HFF-Myc (cell line): ENCODE results near the gene PRDM15.

Experiments used
- DNase-seq: peaks from one replicate; pipeline ENCODE4 v3.0.0-alpha.2; 2011; ENCODE audit warnings: low read depth; ENCODE audit errors: extremely low read depth
- H3K4me3 ChIP-seq: replicated peaks from 2 replicates; pipeline ENCODE4 v1.5.1; 2011; ENCODE audit warnings: low read depth, mild to moderate bottlenecking, control low read depth, low read length
- TF ChIP-seq, protein P1 (sequence below): IDR thresholded peaks from 2 replicates; pipeline ENCODE4 v1.5.1; 2012; ENCODE audit warnings: mild to moderate bottlenecking, low read depth, low read length, control low read depth; ENCODE audit errors: missing control alignments

PRDM15 gene

DNA sequence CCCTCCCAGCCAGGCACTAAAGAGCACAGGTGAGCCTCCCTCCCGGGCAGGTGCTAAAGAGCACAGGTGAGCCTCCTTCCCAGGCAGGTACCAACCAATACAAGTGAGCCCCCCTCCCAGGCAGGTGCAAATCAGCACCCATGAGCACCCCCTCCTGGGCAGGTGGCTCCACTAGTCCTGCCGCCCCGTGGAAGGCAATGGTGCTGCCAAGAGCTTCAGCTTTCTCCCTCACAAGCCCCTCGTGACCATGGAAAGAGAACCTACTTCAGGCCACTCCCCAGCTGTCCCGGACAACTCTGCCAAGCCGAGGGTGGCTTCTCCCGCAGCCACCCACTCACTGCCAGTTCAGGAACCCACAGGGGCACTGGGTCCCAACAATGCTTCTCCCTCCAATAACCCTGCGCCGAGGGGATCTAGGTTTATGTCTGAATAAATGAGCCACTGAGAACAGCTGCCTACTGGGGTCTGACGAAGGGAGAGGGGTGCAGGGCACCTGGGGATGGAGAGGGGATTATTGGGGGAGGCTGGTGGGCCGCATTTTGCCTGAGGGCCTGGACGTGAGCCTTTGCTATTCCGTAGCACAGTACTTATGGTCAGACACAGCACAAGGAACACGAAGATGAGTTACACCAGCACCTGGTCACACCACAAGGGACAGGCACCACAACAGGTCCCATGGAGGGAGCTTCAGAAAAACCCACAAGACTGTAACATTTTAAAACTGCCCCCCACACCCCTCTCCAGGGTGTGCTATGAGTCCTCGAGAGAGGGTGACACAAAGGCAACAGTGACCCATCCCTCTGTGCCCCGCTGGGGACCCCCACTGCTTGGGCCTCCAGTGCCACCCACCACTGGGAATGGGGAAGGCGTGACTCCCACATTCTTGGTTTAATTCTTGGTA lies 46.3 kb downstream of the PRDM15 start:
- TF ChIP-seq, protein P1, sequence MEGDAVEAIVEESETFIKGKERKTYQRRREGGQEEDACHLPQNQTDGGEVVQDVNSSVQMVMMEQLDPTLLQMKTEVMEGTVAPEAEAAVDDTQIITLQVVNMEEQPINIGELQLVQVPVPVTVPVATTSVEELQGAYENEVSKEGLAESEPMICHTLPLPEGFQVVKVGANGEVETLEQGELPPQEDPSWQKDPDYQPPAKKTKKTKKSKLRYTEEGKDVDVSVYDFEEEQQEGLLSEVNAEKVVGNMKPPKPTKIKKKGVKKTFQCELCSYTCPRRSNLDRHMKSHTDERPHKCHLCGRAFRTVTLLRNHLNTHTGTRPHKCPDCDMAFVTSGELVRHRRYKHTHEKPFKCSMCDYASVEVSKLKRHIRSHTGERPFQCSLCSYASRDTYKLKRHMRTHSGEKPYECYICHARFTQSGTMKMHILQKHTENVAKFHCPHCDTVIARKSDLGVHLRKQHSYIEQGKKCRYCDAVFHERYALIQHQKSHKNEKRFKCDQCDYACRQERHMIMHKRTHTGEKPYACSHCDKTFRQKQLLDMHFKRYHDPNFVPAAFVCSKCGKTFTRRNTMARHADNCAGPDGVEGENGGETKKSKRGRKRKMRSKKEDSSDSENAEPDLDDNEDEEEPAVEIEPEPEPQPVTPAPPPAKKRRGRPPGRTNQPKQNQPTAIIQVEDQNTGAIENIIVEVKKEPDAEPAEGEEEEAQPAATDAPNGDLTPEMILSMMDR = no peak
- DNase-seq = no peak
- no peak overlapping the region for H3K4me3 ChIP-seq

DNA sequence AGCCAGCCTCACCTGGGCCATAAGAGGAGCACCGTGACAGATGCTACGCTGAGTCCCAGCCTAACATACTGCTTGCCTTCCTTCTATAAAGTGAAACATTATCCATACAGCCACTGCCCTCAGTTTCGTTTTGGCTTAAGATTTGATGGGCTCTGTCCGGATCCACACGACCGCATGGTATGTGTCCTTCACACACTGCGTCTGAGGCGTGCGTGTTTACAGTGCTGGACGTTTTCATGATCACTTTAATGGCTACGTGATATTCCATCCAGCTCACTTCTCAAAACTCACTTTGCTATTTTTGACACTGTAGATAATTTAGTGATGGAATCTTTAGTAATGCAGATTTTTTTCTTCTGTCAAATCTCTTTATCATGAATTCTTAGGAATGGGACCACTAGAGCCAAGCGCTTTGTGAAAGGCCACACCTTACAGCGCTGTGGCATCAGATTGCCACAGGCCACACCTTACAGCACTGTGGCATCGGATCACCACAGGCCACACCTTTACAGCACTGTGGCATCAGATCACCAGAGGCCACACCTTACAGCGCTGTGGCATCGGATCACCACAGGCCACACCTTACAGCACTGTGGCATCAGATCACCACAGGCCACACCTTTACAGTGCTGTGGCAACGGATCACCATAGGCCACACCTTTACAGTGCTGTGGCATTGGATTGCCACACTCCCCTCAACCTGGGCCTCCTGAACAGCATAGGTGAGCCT lies 47.1 kb downstream of the PRDM15 start:
- no peak for DNase-seq
- TF ChIP-seq, protein P1 = no peak
- no peak overlapping the region for H3K4me3 ChIP-seq

DNA sequence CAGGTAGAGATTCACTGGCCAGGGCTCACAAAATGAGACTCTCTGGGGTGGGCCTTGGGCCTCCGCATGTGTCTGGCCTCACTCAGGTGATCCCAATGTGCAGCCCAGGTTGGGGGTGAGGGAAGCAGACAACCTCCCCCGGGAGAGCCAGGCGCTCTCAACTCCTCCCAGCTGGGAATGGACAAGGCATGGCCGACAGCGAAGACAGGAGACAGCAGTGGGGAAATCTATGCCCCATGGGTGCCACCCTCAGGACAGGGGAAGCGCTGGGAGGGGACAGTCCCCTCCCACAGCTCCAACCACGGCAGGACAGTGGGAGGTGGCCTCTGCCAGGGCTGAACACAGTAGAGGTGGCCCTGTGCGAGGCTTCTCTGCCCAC lies 47.7 kb downstream of the PRDM15 start:
- no peak overlapping the region for H3K4me3 ChIP-seq
- no peak for DNase-seq
- TF ChIP-seq, protein P1 = no peak

DNA sequence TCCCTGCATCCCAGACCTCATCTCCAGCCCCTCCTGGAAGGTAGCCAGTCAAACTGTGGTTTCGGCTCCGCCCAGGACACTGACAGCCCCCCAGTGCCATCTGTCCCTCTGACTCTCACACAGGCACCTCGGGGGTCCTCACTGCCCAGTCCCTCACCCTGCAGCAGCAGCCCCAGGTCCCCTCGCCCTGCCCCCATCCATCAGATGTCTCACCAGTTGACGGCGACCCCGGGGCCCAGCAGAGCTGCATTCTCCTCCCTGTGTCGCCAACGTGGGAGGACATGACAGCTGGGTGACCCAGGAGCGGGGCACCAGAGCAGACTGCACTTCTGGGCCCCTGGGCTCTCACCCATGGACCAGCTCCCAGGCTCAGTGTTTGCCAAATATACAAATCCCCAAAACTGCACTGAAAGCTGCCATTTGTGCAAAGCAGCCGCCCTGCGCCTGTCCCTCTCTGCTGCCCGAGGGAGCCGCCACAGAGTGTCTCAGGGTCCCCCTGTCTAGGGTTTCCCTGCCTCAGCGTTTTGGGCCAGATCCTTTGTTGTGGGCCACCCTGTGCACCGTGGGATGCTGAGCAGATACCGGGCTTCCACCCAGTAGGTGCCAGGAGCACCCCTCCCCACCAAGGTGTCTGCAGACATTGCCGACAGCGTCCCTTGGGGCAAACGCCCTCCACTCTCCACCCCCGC lies 48.2 kb downstream of the PRDM15 start:
- TF ChIP-seq, protein P1 = no peak
- H3K4me3 ChIP-seq = no peak overlapping the region

DNA sequence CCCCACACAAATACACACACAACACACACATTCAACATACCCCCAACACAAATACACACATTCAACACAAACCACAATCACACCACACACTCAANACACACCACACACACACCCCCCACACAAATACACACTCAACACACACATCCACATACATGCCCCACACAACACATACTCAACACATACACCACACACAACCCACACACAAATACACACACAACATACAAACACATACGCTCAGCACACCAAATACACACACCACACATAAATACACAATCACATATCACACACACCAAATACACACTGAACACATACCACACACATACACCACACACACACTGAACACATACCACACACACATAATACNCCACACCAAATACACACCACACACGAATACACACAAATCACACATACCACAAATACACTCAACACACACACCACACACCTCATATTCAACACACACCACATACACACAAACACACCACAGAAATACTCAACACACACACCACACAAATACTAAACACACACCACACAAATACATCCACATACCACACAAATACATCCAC lies 48.9 kb downstream of the PRDM15 start:
- no peak for DNase-seq

More for the DNA sequence above, 48.2 kb downstream of the PRDM15 start:
- DNase-seq = no peak

DNA sequence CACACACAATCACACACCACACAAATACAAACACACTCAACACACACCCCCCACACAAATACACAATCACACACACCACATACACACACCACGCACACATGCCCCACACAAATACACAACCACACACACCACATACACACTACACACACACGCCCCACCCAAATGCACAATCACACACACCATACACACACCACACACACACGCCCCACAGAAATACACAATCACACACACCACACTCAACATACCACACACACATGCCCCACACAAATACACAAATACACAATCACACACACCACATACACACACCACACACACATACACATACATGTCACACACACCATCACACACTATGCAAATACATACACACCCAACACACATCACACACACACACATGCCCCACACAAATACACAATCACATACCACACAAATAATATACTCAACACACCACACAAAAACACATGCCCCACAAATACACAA lies 50.2 kb downstream of the PRDM15 start:
- H3K4me3 ChIP-seq = no peak overlapping the region
- TF ChIP-seq, protein P1 = no peak
- DNase-seq = no peak

More for the DNA sequence above, 48.9 kb downstream of the PRDM15 start:
- TF ChIP-seq, protein P1 = no peak
- H3K4me3 ChIP-seq = no peak overlapping the region
